Suppressor macrophage (primary cell): Measurements from ENCODE around the gene WBP1.
A peak's percentile ranks its signal among the peaks of the same experiment; 100 is the strongest.
"Not testable (repeated sequence)": the region's sequence is repeated elsewhere in the genome, so short reads cannot be mapped to it uniquely, and the experiment has no call there.

Experiments used
- DNase-seq, 4 experiments: peaks; one replicate each; pipeline ENCODE4 v3.0.0-alpha.2; 2020 to 2022
- total RNA-seq, 17 experiments: gene quantifications; one replicate each; lab custom pipeline; 2026; ENCODE audit warnings: mixed read lengths in 6 of 17, inconsistent platforms in 3 of 17; lab: John Stamatoyannopoulos, UW

Gene WBP1
- 0.25 to 2.2 (median 1.2) reads per million in 17 experiments for total RNA-seq

- DNase-seq = peak; percentile 99 to 100 (median 100)
Measured at GRCh38 chr2:74458132-74458937, at the start of gene WBP1. Gene WBP1, plus strand, starts transcription at chr2:74458438. Its CDS starts 165 bp downstream, at chr2:74458603.

- DNase-seq = peak; percentile 27 to 58 (median 48)
Measured at GRCh38 chr2:74413001-74413698, 45.1 kb upstream of the WBP1 start.

GRCh38 chr2:74414441-74414840 is 43.8 kb upstream of the WBP1 start:
- no peak for DNase-seq

- peak; percentile 25 to 55 (median 28) for DNase-seq
Measured at GRCh38 chr2:74414881-74415761, 43.1 kb upstream of the WBP1 start.

GRCh38 chr2:74415762-74416395 is 42.4 kb upstream of the WBP1 start:
- no peak for DNase-seq

GRCh38 chr2:74416778-74417177 is 41.5 kb upstream of the WBP1 start:
- DNase-seq = no peak

GRCh38 chr2:74417197-74417596 is 41.0 kb upstream of the WBP1 start:
- no peak for DNase-seq

GRCh38 chr2:74417763-74418162 is 40.5 kb upstream of the WBP1 start:
- no peak for DNase-seq

GRCh38 chr2:74418312-74418711 is 39.9 kb upstream of the WBP1 start:
- no peak for DNase-seq

- DNase-seq = peak in 2 of 4 experiments; percentile 25 to 44
Measured at GRCh38 chr2:74419345-74419744, 38.9 kb upstream of the WBP1 start.

GRCh38 chr2:74420006-74420405 is 38.2 kb upstream of the WBP1 start:
- DNase-seq = no peak

- not testable (repeated sequence) for DNase-seq
Measured at GRCh38 chr2:74420443-74421103, 37.7 kb upstream of the WBP1 start.

GRCh38 chr2:74421221-74421870 is 36.9 kb upstream of the WBP1 start, which contains the start of the genes C2orf81 and WDR54:
Gene C2orf81, minus strand, starts transcription at chr2:74421619. Its CDS starts 59 bp downstream, at chr2:74421560.
Gene WDR54, plus strand, starts transcription at chr2:74421730. Its CDS starts 424 bp downstream, at chr2:74422154.
- peak; percentile 77 to 89 (median 84) for DNase-seq

GRCh38 chr2:74423231-74424095 is 34.8 kb upstream of the WBP1 start:
- DNase-seq = no peak

- no peak for DNase-seq
Measured at GRCh38 chr2:74424139-74424992, 33.9 kb upstream of the WBP1 start.

- no peak for DNase-seq
Measured at GRCh38 chr2:74424995-74425406, 33.2 kb upstream of the WBP1 start.

- no peak for DNase-seq
Measured at GRCh38 chr2:74425523-74425922, 32.7 kb upstream of the WBP1 start.

GRCh38 chr2:74426181-74426758 is 32.0 kb upstream of the WBP1 start:
- DNase-seq = no peak
